Stimulated activated CD8-positive, alpha-beta memory T cell treated with anti-CD3 and anti-CD28 coated beads, Interleukin-15, amount 100 ng/mL, for 48 hours (primary cell): ENCODE data around the gene PGAM5.

Experiments used
- DNase-seq, 2 donors: peaks; one replicate each; pipeline ENCODE4 v3.0.0-alpha.2; 2020; ENCODE audit warnings: low read depth in 2 of 2

The PGAM5 gene

GRCh38 chr12:132710405-132711079 lies at the start of gene PGAM5:
PGAM5 (plus strand) TSS chr12:132710842; CDS start chr12:132710877, 35 bp downstream.
- peak; percentile 83 to 87 for DNase-seq

- no peak for DNase-seq
These were observed 49.6 kb upstream of the PGAM5 start for GRCh38 chr12:132660996-132661395.

- no peak for DNase-seq
These were observed 48.7 kb upstream of the PGAM5 start for GRCh38 chr12:132661972-132662371.

- DNase-seq = no peak
These were observed 47.5 kb upstream of the PGAM5 start for GRCh38 chr12:132662901-132663755.

GRCh38 chr12:132664206-132665148 lies 46.2 kb upstream of the PGAM5 start:
- DNase-seq = no peak

- no peak for DNase-seq
These were observed 45.5 kb upstream of the PGAM5 start for GRCh38 chr12:132665149-132665491.

- no peak for DNase-seq
These were observed 44.8 kb upstream of the PGAM5 start for GRCh38 chr12:132665794-132666193.

- DNase-seq = no peak
These were observed 42.2 kb upstream of the PGAM5 start for GRCh38 chr12:132668191-132669088.

GRCh38 chr12:132669166-132669879 lies 41.3 kb upstream of the PGAM5 start:
- DNase-seq = no peak

GRCh38 chr12:132672116-132672515 lies 38.5 kb upstream of the PGAM5 start:
- no peak for DNase-seq

GRCh38 chr12:132672678-132673077 lies 38.0 kb upstream of the PGAM5 start:
- no peak for DNase-seq

- no peak for DNase-seq
These were observed 37.1 kb upstream of the PGAM5 start for GRCh38 chr12:132673288-132674179.

- no peak for DNase-seq
These were observed 36.1 kb upstream of the PGAM5 start for GRCh38 chr12:132674561-132674960.

- no peak for DNase-seq
These were observed 34.7 kb upstream of the PGAM5 start for GRCh38 chr12:132675757-132676432.

- DNase-seq = no peak
These were observed 33.1 kb upstream of the PGAM5 start for GRCh38 chr12:132677492-132677891.

- DNase-seq = no peak
These were observed 25.2 kb upstream of the PGAM5 start for GRCh38 chr12:132685400-132685799.

GRCh38 chr12:132686825-132687210 lies 23.8 kb upstream of the PGAM5 start:
- DNase-seq = no peak

GRCh38 chr12:132687211-132688164 lies 23.2 kb upstream of the PGAM5 start, which contains the start of the genes POLE and PXMP2:
POLE (minus strand) TSS chr12:132687342; CDS start chr12:132687315, 27 bp downstream.
PXMP2 (plus strand) TSS chr12:132687587; CDS start chr12:132687671, 84 bp downstream.
- peak; percentile 94 to 96 for DNase-seq
